ENCODE measurements around the gene KCNC1.

KCNC1 gene

GRCh38 chr11:17736930-17737817 is 2.6 kb downstream of the KCNC1 start:
- DNase-seq (ENCODE audit: low spot score) = peak; percentile 9

DNA sequence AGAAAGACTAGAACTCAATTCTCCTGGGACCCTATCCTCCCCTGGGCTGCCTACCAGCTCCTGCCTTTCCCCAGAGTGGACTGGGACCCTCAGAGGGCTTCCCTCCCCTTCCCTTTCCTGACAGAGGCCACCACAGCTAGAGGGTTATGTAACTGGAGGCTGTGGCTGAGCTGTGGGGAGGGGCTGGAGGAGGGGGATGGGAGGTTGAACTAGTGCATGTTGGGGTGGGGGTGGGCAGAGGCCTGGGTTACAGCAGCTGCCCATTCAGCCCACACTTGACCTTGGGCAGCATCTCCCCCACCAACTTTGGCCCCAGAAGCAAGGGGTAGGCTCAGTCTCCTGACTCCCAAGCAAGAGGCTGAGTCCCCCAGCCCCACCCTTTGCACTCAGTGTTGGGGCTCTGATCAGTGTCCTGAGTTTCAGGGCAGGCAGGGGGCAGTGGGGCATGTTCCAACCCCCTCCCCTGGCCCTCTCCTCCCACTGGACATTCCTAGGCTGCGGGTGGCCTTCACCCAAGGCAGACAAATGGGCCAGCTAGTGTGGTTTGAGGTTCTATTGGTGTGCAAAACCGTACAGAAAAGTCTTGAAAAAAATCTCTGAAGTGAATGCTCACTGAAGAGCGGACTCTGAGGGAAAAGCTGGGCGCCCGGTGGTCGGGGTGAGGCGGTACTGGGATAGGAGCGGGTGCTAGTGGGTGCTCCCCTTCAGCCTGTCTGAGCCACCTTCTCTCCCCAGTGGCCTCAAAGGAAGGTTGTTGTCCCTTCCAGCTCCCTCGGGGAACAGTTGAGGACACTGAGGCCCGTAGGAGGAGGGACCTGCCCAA is 3.8 kb downstream of the KCNC1 start:
- peak; percentile 12 for DNase-seq (ENCODE audit: low spot score)

GRCh38 chr11:17739945-17740338 is 5.4 kb downstream of the KCNC1 start:
- peak; percentile 37 for DNase-seq (ENCODE audit: low spot score)

GRCh38 chr11:17740649-17741235 is 6.2 kb downstream of the KCNC1 start:
- DNase-seq (ENCODE audit: low spot score) = peak; percentile 26

- peak; percentile 9 for DNase-seq (ENCODE audit: low spot score)
These were observed 6.9 kb downstream of the KCNC1 start for GRCh38 chr11:17741487-17741886.

DNA sequence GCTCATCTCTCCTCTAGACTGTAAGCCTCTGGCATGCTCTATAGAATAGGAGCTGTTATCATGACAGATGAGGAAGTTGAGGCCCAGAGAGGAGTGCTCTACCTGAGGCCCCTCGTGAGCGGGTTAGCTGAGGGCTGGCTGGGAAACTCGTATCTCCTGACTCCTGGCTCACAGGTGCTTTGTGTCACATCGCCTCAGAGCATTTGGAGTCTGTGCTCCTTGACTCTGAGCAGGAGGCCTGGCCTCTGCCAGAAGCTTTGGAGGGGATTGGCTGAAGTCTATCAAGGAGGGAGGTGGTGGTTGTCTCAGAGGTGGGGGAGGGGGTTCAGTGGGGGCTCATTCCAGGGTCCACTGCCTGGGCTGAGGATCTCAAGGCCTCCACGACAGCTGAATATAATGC is 7.4 kb downstream of the KCNC1 start:
- DNase-seq (ENCODE audit: low spot score) = peak; percentile 46

- peak; percentile 22 for DNase-seq (ENCODE audit: low spot score)
These were observed 8.6 kb downstream of the KCNC1 start for GRCh38 chr11:17743026-17743807.

DNA sequence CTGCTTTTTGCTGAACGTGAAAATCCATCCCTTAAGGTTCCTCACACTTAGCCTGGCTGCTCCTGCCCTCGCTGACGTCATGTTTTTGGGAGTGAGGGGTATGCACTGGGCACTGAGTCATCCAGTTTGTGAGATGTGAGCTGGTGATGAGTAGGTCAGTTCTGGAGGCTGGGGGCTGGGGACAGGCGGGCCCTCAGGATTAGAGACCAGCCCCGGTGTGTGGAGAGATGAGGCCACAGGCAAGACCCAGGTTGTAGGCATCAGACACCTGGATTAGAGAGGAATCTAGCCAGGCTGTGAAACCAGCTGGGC is 9.2 kb downstream of the KCNC1 start:
- DNase-seq (ENCODE audit: low spot score) = no peak

DNA sequence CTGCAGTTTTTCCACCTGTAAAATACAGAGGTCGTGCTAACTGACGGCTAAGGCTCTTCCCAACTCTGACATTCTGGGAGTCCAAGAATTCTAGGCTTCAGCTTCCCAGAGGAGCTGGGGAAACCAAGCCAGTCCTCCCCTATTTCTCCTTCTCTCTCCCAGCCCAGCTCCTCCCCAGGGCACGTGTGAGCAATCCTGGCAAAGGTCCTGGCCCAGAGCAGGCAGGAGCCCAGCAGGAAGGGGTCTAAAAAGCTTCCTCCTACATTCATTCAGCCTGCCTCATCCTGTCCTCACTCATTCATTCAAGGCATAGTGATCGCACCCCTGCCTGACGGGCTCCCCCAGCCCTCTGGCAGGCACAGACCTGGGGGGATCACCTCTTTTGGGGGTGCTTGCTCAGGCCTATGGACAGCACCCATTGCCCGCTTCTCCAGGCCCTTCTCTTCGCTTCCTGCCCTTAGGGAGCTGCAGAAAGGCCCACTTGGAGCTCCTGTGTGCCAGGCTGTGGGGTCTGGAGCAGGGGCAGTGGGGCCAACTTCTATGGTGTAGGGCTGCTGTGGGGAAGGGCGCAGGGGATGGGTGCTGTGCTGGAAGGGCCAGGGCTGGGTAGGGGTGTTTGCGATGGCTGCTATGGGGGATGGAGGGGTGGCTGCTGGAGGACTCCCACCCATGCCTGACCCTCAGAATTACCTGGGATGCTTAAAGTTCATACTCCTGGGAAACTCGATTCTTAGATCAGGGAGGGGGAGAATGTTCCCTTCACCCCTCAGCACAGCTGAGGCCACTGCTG is 9.8 kb downstream of the KCNC1 start:
- DNase-seq (ENCODE audit: low spot score) = peak; percentile 61

DNA sequence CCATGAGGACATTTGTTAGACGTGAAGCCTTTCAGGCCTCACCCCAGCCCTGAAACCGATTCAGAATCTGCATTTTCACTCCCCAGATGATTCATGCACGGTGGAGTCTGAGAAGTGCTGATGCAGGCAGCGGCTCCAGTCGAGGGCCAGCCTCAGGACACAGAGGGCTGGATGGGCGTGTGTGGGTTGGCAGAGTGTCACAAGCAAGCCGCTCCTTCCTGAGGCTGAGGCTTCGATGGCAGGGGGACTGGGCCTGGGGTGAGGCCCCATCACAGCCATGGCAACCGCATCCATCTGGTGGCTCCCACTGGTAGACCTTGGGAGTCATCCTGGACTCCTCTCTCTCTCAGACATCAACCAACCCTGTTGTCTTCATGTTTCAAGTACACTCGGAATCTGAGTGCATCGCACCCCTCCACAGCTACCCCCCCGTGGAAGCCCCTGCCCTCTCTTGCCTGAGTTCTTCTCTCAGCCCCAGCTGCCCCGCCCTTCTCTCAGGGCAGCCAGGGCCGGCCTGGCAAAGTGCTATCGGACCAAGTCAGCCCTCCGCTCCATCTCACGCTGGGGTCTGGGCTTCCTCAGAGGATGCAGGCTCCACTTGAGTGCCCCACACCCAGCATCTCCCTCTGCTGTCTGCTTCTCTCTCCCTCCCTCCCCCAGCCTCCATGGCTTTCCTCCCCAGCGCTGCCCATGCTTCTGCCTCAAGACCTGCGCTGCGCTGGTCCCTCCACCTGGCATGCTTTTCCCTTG is 10.6 kb downstream of the KCNC1 start:
- DNase-seq (ENCODE audit: low spot score) = peak; percentile 29

DNA sequence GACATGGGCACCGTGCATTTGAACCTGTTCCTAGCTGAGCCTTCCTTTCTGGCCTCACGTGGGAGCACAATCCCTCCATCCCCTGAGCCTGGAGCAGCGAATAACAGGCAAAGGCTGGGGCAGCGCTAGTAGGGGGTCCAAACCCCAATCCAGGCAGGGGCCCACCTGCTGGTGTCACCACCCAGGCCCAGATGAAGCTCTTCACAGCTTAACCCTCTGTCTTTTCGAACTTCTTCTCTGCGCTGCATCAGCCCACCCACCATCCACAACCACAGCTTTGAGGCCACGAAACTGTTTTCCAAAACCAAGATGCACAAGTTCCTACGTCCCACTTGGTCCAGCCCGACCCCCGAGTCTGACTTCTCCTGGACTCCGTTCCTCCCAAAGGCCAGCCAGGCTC is 11.5 kb downstream of the KCNC1 start:
- no peak for DNase-seq (ENCODE audit: low spot score)

DNA sequence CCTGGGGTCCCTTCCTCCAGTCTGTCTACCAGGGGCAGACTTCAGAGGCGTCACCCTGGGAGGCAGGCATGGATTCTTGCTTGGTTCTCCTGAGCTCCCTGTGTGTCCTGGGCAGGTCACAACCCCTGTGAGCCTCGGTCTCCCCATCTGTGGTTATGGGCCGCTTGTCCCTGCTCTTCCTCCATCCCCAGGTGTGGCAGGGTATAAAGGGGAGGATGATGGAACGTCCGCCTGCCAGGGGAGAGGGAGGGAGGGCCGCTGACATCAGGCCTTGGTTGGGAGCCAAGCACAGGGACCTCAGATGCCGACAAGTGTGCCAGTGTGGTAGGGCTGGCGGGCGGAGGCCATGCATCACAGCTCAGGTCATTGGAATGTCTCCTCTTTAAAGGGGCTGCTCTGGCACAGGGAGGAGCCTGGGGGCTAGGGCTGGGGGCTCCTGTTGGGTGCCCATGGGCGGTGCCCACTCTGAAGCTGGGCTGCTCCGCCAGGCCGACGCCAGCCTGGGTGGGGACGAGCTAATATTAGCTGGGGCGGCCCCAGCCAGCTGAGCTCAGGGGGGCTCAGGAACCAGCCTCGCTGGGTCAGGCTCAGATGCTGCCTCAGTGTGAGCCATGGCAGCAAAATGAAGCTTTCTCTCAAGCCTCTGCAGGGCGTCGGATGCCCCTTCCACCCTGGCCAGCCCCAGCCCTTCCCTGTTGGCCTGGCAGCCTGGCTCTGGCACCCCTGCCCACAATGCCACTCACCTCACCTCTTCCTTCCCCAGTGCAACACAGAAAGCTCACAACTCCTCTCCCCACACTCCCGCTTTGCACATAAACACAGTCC is 12.8 kb downstream of the KCNC1 start:
- DNase-seq (ENCODE audit: low spot score) = peak; percentile 76

GRCh38 chr11:17748044-17748443 is 13.5 kb downstream of the KCNC1 start:
- no peak for DNase-seq (ENCODE audit: low spot score)

DNA sequence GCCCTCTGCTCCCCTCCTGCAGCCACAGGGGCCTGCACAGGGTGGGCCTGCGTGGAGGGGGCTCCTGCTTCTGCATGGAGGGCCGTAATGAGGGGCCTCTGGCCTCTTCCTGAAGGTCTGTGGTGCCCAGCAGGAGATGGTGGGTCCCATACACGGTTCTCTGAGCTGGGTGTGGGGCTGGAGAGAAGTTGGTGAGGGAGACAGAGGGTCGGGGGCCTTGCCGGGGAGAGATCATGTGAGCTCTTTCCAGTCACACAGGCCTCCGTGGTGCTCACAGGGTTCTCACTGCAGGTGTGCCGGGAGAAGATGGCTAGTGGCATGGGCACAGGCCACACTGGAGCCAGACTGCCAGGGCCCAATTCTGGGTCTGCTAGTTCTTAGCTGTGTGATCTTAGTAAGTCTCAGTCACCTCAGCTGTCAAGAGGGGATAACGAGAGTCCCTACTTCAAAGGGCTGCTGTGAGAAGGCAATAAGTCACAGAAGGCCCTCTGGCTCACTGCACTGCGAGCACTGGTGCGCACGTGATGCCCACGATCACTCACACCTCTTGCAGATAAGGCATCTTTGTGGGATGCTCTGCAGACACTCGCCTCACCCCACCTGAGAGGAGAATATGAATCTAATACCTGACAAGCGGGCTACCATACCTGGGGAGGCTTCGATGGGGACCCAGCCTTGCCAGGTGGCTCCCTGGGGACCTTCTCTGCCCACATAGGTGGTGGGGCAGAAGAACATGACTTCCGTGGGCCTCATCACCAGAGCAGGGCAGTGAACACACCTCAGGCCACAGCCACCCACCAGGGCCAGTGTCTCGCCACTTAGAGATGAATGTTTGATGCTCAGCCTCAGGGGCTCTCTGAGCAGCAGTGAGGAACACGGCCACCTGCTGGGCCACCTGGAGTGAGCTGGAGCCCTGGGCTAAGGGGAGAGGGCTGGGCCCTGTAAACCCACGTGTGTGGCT is 14.5 kb downstream of the KCNC1 start:
- no peak for DNase-seq (ENCODE audit: low spot score)

- no peak for DNase-seq (ENCODE audit: low spot score)
These were observed 15.6 kb downstream of the KCNC1 start for GRCh38 chr11:17750013-17750800.

DNA sequence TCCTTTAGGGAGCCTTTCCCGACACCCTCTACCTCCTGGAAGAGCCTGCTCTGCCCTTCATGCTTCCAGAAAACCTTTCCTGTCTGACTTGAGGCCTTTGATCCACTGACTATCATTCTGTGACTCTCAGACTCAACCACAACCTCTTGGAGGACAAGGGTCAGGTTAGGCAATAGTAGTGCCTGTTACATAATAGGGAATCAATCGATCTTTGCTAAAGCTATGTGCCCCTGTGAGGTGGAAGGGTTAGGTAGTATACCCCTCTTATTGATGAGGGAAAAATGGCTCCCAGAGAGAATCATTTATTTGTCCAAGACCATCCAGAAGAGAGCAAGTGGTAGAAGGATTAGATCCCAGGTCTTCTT is 16.2 kb downstream of the KCNC1 start:
- DNase-seq (ENCODE audit: low spot score) = no peak

DNA sequence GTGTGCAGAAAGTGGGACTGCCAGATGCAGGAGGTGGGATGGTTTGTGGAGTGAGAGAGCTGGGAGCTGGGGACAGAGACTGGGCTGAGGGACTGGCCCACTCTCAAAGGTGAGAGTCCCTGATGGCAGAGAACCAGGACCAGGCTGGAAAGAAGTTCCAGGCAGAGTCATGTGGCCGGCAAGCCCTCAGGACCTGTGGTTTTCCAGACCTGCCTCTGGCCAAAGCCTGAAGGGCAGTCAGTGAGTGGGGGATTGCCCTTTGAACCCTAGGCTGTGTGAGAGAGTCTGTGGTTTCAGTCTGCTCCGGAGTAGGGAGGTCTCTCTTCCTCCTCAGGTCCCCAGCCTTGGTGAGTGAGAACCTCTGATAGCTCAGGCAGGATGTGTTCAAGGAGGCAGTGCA is 17.0 kb downstream of the KCNC1 start:
- DNase-seq (ENCODE audit: low spot score) = no peak

- no peak for DNase-seq (ENCODE audit: low spot score)
These were observed 17.6 kb downstream of the KCNC1 start for GRCh38 chr11:17752144-17752543.
